HG03575 (cell line): Measurements from ENCODE around the gene MOB3B.
"Not testable (repeated sequence)": the region's sequence is repeated elsewhere in the genome, so short reads cannot be mapped to it uniquely, and the experiment has no call there.

Source experiments
- ATAC-seq: cut with Tn5 transposase; IDR thresholded peaks from one replicate; pipeline ENCODE4 v1.9.1; 2021; ENCODE audit not compliant: unreplicated experiment, insufficient number of reproducible peaks, low FRiP score; ENCODE audit errors: extremely low read depth

MOB3B gene

GRCh38 chr9:27462846-27463245, 66.8 kb downstream of the MOB3B start:
- no peak for ATAC-seq

- no peak for ATAC-seq
Observed at GRCh38 chr9:27462434-27462833, 67.2 kb downstream of the MOB3B start.

GRCh38 chr9:27460226-27461023, 69.2 kb downstream of the MOB3B start:
- peak; percentile 99 for ATAC-seq

GRCh38 chr9:27457445-27457844, 72.2 kb downstream of the MOB3B start:
- ATAC-seq = no peak

GRCh38 chr9:27453860-27454553, 75.6 kb downstream of the MOB3B start:
- ATAC-seq = no peak

- ATAC-seq = no peak
Observed at GRCh38 chr9:27451207-27451797, 78.3 kb downstream of the MOB3B start.

GRCh38 chr9:27450752-27451151, 78.9 kb downstream of the MOB3B start:
- no peak for ATAC-seq

- ATAC-seq = not testable (repeated sequence)
Observed at GRCh38 chr9:27448356-27448755, 81.3 kb downstream of the MOB3B start.

GRCh38 chr9:27447031-27447683, 82.5 kb downstream of the MOB3B start:
- no peak for ATAC-seq

- no peak for ATAC-seq
Observed at GRCh38 chr9:27445688-27446087, 83.9 kb downstream of the MOB3B start.

GRCh38 chr9:27445057-27445595, 84.5 kb downstream of the MOB3B start:
- no peak for ATAC-seq

GRCh38 chr9:27442464-27442863, 87.2 kb downstream of the MOB3B start:
- ATAC-seq = no peak

- peak; percentile 95 for ATAC-seq
Observed at GRCh38 chr9:27441741-27442070, 87.9 kb downstream of the MOB3B start.

- ATAC-seq = peak; percentile 12
Observed at GRCh38 chr9:27440888-27441740, 88.5 kb downstream of the MOB3B start.

- ATAC-seq = no peak
Observed at GRCh38 chr9:27438522-27438921, 91.1 kb downstream of the MOB3B start.

- no peak for ATAC-seq
Observed at GRCh38 chr9:27437652-27438373, 91.8 kb downstream of the MOB3B start.

GRCh38 chr9:27436234-27436633, 93.4 kb downstream of the MOB3B start:
- ATAC-seq = no peak
